ENCODE results near the gene SIRT1. TPM values are rescaled to one million over a fixed set of nuclear protein-coding genes. Genes with fewer than 3 reads are reported as not detected.
"Not testable (repeated sequence)": the region's sequence is repeated elsewhere in the genome, so short reads cannot be mapped to it uniquely, and the experiment has no call there.

Gene SIRT1
- total and polyA plus RNA-seq, 7 donors = 7.8 to 24.3 (median 16.1) TPM

DNA sequence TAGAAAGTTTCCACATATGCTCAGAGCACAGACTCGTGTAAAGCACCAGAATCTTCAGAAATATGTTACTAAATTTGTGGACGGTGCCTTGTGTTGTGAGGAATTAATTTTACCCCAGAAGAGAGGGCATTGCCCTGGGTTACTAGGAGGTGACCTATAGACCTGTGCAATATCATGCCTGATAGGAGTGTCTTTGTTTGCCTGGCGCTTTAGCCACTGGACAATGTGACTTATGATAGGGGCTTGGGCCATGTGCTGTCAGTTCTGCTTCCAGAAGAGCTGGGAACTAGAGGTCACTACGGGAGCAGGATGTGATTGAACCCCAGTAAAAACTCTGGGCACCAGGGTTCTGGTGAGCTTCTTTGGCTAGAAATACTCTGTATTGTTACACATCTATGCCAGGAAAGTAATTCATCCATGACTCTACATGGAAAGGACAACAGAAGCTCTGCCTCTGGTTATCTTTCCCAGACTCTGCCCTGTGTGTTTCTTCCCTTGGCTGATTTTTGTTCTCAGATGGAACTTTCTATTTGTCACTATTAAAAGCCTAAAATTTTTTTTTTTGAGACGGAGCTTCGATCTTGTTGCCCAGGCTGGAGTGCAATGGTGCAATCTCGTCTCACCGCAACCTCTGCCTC, 75.5 kb downstream of the SIRT1 start:
- H3K4me1 ChIP-seq = no peaks in the 10 kb centered on the region
- ATAC-seq (no peak), DNase-seq (no peak)
- WGBS, 3 donors = 88 to 91% (median 89%) methylated on average over 8 of the region's 8 CpGs
- H3K27ac ChIP-seq = no peak overlapping the region
- no peaks in the 10 kb centered on the region for H3K9me3 ChIP-seq
- no peak overlapping the region for H3K4me3 ChIP-seq
- TF ChIP-seq, protein P1, sequence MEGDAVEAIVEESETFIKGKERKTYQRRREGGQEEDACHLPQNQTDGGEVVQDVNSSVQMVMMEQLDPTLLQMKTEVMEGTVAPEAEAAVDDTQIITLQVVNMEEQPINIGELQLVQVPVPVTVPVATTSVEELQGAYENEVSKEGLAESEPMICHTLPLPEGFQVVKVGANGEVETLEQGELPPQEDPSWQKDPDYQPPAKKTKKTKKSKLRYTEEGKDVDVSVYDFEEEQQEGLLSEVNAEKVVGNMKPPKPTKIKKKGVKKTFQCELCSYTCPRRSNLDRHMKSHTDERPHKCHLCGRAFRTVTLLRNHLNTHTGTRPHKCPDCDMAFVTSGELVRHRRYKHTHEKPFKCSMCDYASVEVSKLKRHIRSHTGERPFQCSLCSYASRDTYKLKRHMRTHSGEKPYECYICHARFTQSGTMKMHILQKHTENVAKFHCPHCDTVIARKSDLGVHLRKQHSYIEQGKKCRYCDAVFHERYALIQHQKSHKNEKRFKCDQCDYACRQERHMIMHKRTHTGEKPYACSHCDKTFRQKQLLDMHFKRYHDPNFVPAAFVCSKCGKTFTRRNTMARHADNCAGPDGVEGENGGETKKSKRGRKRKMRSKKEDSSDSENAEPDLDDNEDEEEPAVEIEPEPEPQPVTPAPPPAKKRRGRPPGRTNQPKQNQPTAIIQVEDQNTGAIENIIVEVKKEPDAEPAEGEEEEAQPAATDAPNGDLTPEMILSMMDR (IDR thresholded peaks at IDR 0.05) = no peak
- no peaks in the 10 kb centered on the region for H3K27me3 ChIP-seq (ENCODE audit: insufficient read depth in 3 of 3, low read length in 2 of 3)
- H3K36me3 ChIP-seq (ENCODE audit: insufficient read depth in 1 of 2, low read depth in 1 of 2) = peaks cover 0 to 59% of the 10 kb centered on the region in 2 donors
- intact Hi-C loops (cut with DNase I) = no loop called here

- intact Hi-C loops (cut with DNase I) = no loop called here
- Histone ChIP-seq H3K27me3 (ENCODE audit: insufficient read depth in 3 of 3, low read length in 2 of 3) (no peaks in the 10 kb centered on the region), H3K36me3 (ENCODE audit: insufficient read depth in 1 of 2, low read depth in 1 of 2) (peaks cover 3 to 55% of the 10 kb centered on the region in 2 donors), H3K27ac (no peak overlapping the region), H3K4me1 (no peaks in the 10 kb centered on the region), H3K9me3 (no peaks in the 10 kb centered on the region), H3K4me3 (no peak overlapping the region)
- ATAC-seq (no peak), DNase-seq (no peak)
- WGBS, 3 donors = 98 to 99% (median 98%) methylated on average over 2 of the region's 2 CpGs
- TF ChIP-seq, protein P1 (IDR thresholded peaks at IDR 0.05) = no peak
Observed at GRCh38 chr10:67965456-67965855, 81.0 kb downstream of the SIRT1 start.

DNA sequence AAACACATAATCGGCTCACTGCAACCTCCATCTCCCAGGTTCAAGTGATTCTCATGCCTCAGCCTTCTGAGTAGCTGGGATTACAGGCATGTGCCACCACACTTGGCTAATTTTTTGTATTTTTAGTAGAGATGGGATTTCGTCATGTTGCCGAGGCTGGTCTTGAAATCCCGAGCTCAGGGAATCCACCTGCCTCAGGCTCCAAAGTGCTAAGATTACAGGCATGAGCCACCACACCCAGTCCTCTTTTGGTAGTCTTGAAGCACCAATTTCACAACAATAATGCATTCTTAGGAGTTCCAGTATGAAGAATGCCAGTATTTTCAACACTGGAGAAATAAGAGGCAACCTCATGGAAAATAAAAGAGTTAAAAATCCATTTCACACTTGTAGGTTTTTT, 81.6 kb downstream of the SIRT1 start:
- peaks cover 3 to 49% of the 10 kb centered on the region in 2 donors for H3K36me3 ChIP-seq (ENCODE audit: insufficient read depth in 1 of 2, low read depth in 1 of 2)
- H3K4me1 ChIP-seq; H3K27ac ChIP-seq; ATAC-seq; intact Hi-C loops (cut with DNase I); H3K4me3 ChIP-seq; DNase-seq; H3K9me3 ChIP-seq; H3K27me3 ChIP-seq (ENCODE audit: insufficient read depth in 3 of 3, low read length in 2 of 3): not testable (repeated sequence)
- 85 to 97% (median 95%) methylated on average over 4 of the region's 4 CpGs for WGBS, 3 donors

Other genes with a start within 250 kb of the SIRT1 start
- 10 to 100 TPM; 28.1 to 66.2 (median 46.5) TPM for gene CTNNA3, start 188.5 kb upstream of the SIRT1 start, total RNA-seq
- 1 to 10 TPM in 2 of 3 donors, under 1 TPM in 1; 0.85 to 5.2 (median 1.9) TPM for gene CTNNA3, start 188.5 kb upstream of the SIRT1 start, polyA plus RNA-seq
- 1 to 10 TPM; 5.8 to 9.2 (median 7.7) TPM for gene DNAJC12, start 46.5 kb upstream of the SIRT1 start, total RNA-seq
- 10 to 100 TPM in 2 of 3 donors, 1 to 10 TPM in 1; 2.1 to 20.4 (median 13.8) TPM for gene DNAJC12, start 46.5 kb upstream of the SIRT1 start, polyA plus RNA-seq
- 10 to 100 TPM; 15.1 to 29.4 (median 20.6) TPM for gene HERC4, start 190.6 kb downstream of the SIRT1 start, total RNA-seq
- gene HERC4, start 190.6 kb downstream of the SIRT1 start, polyA plus RNA-seq = 10 to 100 TPM in 2 of 3 donors, 1 to 10 TPM in 1; 8.8 to 23.7 (median 17.6) TPM
- gene MYPN, start 224.8 kb downstream of the SIRT1 start, total RNA-seq = 100 to 1,000 TPM; 216 to 376 (median 312) TPM
- 100 to 1,000 TPM in 1 of 3 donors, 10 to 100 TPM in 2; 24.3 to 117 (median 97.4) TPM for gene MYPN, start 224.8 kb downstream of the SIRT1 start, polyA plus RNA-seq

Measured in psoas muscle (tissue), 8 donors.